Glutamatergic neuron (in vitro differentiated cells): Measurements from ENCODE around the gene IGSF3. TPM values are rescaled to one million over a fixed set of nuclear protein-coding genes. Genes with fewer than 3 reads are reported as not detected.
"Not testable (repeated sequence)": the region's sequence is repeated elsewhere in the genome, so short reads cannot be mapped to it uniquely, and the experiment has no call there.

Experiments used
- DNase-seq: peaks from one replicate; pipeline ENCODE4 v3.0.0; 2022
- H3K27ac Mint-ChIP-seq: one replicate; pipeline ENCODE4 v1.8.0; 2020; ENCODE audit warnings: mild to moderate bottlenecking, mixed read lengths, inconsistent platforms; ENCODE audit not compliant: unreplicated experiment
- H3K27me3 Mint-ChIP-seq: one replicate; pipeline ENCODE4 v1.8.0; 2020; ENCODE audit warnings: mild to moderate bottlenecking, moderate library complexity, mixed read lengths, inconsistent platforms; ENCODE audit not compliant: unreplicated experiment
- H3K36me3 Mint-ChIP-seq: one replicate; pipeline ENCODE4 v1.8.0; 2020; ENCODE audit warnings: mild to moderate bottlenecking, mixed read lengths, inconsistent platforms; ENCODE audit not compliant: unreplicated experiment
- H3K4me1 Mint-ChIP-seq: one replicate; pipeline ENCODE4 v1.8.0; 2020; ENCODE audit warnings: mild to moderate bottlenecking, low read depth, mixed read lengths, inconsistent platforms; ENCODE audit not compliant: unreplicated experiment
- H3K4me3 Mint-ChIP-seq: one replicate; pipeline ENCODE4 v1.8.0; 2020; ENCODE audit warnings: mild to moderate bottlenecking, mixed read lengths, inconsistent platforms; ENCODE audit not compliant: unreplicated experiment
- H3K9me3 Mint-ChIP-seq: one replicate; pipeline ENCODE4 v1.8.0; 2020; ENCODE audit warnings: mild to moderate bottlenecking, moderate library complexity, mixed read lengths, inconsistent platforms; ENCODE audit not compliant: unreplicated experiment
- total RNA-seq: library from RNA; stranded (reverse); fragmentation: NEBNext Ultra II Directional; extraction: Animal tissue kit (Norgen Biotek cat#: 25700); gene quantifications from one replicate; pipeline ENCODE4 v1.2.1, GENCODE V29; 2021; ENCODE audit not compliant: unreplicated experiment
- TF ChIP-seq, protein P1 (sequence below): fragments of 200-600 bp; sonication (generic); IDR thresholded peaks from one replicate; pipeline ENCODE4 v1.5.0; 2021; ENCODE audit not compliant: partially characterized antibody, unreplicated experiment

The IGSF3 gene
- total RNA-seq, 1 donor from 2014 or later, result 110 TPM

DNA sequence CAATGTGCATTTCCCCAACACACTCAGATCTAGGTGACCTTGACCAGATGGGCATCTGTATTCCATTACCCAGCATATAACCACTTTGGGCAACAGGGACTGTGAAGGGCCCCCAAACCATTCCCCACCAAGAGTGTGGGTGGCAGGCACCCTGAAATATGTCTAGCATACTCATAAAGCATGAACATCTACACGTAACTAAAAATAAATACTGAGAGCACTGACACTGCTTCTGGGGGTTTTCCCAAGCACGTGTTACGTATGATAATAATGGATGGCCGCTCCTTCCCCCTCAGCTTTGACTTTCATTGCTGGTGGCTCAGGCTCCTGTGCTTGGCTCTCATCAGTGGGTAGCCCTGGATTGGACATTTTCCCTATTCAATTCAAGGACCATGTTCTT lies 39.1 kb downstream of the IGSF3 start:
- peaks cover 2% of the 10 kb centered on the region for H3K27me3 Mint-ChIP-seq
- no peak for DNase-seq
- TF ChIP-seq, protein P1, sequence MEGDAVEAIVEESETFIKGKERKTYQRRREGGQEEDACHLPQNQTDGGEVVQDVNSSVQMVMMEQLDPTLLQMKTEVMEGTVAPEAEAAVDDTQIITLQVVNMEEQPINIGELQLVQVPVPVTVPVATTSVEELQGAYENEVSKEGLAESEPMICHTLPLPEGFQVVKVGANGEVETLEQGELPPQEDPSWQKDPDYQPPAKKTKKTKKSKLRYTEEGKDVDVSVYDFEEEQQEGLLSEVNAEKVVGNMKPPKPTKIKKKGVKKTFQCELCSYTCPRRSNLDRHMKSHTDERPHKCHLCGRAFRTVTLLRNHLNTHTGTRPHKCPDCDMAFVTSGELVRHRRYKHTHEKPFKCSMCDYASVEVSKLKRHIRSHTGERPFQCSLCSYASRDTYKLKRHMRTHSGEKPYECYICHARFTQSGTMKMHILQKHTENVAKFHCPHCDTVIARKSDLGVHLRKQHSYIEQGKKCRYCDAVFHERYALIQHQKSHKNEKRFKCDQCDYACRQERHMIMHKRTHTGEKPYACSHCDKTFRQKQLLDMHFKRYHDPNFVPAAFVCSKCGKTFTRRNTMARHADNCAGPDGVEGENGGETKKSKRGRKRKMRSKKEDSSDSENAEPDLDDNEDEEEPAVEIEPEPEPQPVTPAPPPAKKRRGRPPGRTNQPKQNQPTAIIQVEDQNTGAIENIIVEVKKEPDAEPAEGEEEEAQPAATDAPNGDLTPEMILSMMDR, result no peak
- no peak overlapping the region for H3K27ac Mint-ChIP-seq
- peaks cover 46% of the 10 kb centered on the region for H3K4me1 Mint-ChIP-seq
- no peaks in the 10 kb centered on the region for H3K36me3 Mint-ChIP-seq
- H3K9me3 Mint-ChIP-seq, result no peaks in the 10 kb centered on the region
- H3K4me3 Mint-ChIP-seq, result no peak overlapping the region

DNA sequence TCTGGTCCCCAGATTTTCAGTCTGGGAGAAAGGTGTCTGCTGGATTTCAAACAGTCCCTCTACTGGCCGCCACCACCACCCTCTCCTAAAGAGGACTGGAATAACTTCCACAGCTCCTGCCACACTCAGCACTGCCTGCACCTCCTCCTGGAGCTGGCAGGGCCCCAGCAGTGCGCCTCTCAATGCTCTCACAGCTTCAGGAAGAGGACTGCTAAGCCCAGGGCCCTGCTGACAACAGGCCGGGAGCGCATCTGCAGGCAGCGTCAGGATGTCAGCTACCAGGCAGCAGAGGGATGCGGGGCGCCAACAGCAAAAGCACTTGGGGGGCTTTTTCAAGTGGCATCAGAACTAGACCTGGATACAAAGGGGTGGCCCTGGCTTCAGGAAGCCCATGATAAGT lies 40.2 kb downstream of the IGSF3 start:
- not testable (repeated sequence) for H3K9me3 Mint-ChIP-seq, H3K36me3 Mint-ChIP-seq, H3K27me3 Mint-ChIP-seq, H3K27ac Mint-ChIP-seq
- DNase-seq, result peak; percentile 33
- peaks cover 42% of the 10 kb centered on the region for H3K4me1 Mint-ChIP-seq
- peak overlapping the region; percentile 21 for H3K4me3 Mint-ChIP-seq

DNA sequence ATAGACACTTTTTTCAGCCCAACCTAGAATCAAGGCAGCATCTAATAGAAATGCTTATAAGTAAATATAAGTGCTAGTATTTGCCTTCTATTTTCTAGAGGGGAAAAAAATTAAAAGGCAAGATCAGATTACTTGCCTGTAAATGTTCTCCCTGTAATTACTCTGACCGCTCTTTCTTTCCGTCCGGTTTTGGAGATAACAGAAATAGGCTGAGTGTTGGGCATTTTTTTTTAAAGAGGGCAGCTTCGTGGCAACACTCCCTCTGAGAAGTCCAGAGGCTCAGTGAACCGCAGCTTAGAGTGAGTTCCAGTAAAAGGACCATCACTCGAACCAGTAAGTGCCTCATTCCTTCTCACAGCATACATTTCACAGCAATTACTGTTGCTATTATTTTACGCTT lies 40.6 kb downstream of the IGSF3 start:
- peak overlapping the region; percentile 21 for H3K4me3 Mint-ChIP-seq
- not testable (repeated sequence) for H3K9me3 Mint-ChIP-seq, H3K36me3 Mint-ChIP-seq, H3K27ac Mint-ChIP-seq, H3K27me3 Mint-ChIP-seq, DNase-seq
- peaks cover 38% of the 10 kb centered on the region for H3K4me1 Mint-ChIP-seq

DNA sequence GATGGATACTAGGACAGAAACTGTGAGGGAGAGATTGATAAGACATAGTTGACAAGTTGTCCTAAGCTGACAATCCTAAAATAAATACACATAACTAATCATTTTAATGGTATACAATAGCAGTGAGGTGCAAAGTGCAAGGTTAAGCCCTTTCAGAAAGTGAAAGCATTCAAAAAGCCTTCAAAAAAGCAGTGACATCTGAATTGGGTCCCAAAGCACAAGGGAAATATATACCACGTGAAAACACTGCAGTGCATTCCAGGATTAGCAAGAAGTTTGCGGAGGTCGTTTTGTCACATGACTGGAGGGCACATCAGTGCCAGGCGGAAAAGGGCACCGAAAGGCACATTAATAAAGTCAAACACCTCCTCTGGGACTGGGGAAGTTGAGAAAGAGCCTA lies 42.4 kb downstream of the IGSF3 start:
- not testable (repeated sequence) for H3K27ac Mint-ChIP-seq, H3K27me3 Mint-ChIP-seq, H3K4me3 Mint-ChIP-seq, H3K36me3 Mint-ChIP-seq, DNase-seq, H3K9me3 Mint-ChIP-seq
- H3K4me1 Mint-ChIP-seq, result peaks cover 30% of the 10 kb centered on the region

DNA sequence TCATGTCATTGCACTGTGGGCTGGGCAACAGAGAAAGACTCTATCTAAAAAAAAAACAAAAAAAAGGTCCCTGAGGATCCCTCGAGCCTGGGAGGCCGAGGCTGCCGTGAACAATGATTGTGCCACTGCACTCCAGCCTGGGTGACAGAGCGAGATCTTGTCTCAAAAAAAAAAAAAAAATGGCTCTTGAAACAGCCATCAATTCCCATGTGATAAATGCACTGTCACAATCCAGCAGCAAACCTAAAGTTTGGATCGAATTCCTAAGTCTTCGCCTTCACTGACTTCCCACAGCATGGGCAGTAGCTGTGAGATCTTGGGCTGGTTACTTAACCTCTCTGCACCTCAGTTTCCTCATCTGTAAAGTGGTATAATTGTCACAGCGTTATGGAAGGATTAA lies 43.5 kb downstream of the IGSF3 start:
- Mint-ChIP-seq H3K9me3 (peaks cover 2% of the 10 kb centered on the region), H3K4me1 (peaks cover 27% of the 10 kb centered on the region), H3K27ac (no peak overlapping the region), H3K4me3 (no peak overlapping the region), H3K36me3 (no peaks in the 10 kb centered on the region), H3K27me3 (peaks cover 2% of the 10 kb centered on the region)
- no peak for DNase-seq
- TF ChIP-seq, protein P1, result no peak

DNA sequence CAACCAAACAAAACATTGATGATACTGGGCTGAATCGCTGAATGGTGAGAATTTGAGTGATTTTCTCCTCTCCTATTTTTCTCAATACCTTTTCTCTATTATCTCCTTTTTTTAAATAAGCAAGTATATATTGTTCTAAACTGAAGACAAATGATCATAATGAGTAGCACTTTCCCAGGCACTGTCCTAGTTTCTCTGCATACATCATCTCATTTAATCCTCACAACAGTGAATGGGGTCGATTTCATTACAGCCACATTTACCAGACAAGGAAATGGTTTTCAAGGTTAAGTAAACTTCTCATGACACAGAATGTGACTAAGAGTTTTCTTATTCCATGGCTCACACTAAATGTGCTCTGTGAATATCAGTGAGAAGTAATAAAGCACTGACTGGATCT lies 45.0 kb downstream of the IGSF3 start:
- peaks cover 28% of the 10 kb centered on the region for H3K4me1 Mint-ChIP-seq
- not testable (repeated sequence) for H3K9me3 Mint-ChIP-seq

GRCh38 chr1:116621756-116622155 lies 45.8 kb downstream of the IGSF3 start:
- H3K9me3 Mint-ChIP-seq, DNase-seq, H3K4me3 Mint-ChIP-seq, H3K27ac Mint-ChIP-seq, H3K27me3 Mint-ChIP-seq, H3K36me3 Mint-ChIP-seq: not testable (repeated sequence)
- H3K4me1 Mint-ChIP-seq, result peaks cover 23% of the 10 kb centered on the region

More for the DNA sequence above, 45.0 kb downstream of the IGSF3 start:
- H3K36me3 Mint-ChIP-seq, DNase-seq, H3K27me3 Mint-ChIP-seq, H3K27ac Mint-ChIP-seq, H3K4me3 Mint-ChIP-seq: not testable (repeated sequence)

GRCh38 chr1:116620392-116620791 lies 47.1 kb downstream of the IGSF3 start:
- H3K4me3 Mint-ChIP-seq, H3K27me3 Mint-ChIP-seq, H3K27ac Mint-ChIP-seq, DNase-seq, H3K36me3 Mint-ChIP-seq, H3K9me3 Mint-ChIP-seq: not testable (repeated sequence)
- peaks cover 15% of the 10 kb centered on the region for H3K4me1 Mint-ChIP-seq

- H3K36me3 Mint-ChIP-seq, H3K4me3 Mint-ChIP-seq, DNase-seq, H3K27ac Mint-ChIP-seq, H3K9me3 Mint-ChIP-seq, H3K27me3 Mint-ChIP-seq, H3K4me1 Mint-ChIP-seq: not testable (repeated sequence)
These were observed 48.4 kb downstream of the IGSF3 start for GRCh38 chr1:116619106-116619505.
